Lower leg skin (tissue), 4 donors: ENCODE measurements around the gene NFIA. TPM values are rescaled to one million over a fixed set of nuclear protein-coding genes. Genes with fewer than 3 reads are reported as not detected.

Source experiments
- DNase-seq, 2 donors: peaks; one replicate each; pipeline ENCODE4 v3.0.0-alpha.2; 2019; ENCODE audit warnings: low spot score in 2 of 2
- H3K4me3 ChIP-seq: fragments of 200-600 bp; sonication (generic); 2 replicates; pipeline ENCODE4 v1.5.1; 2017; ENCODE audit warnings: mild to moderate bottlenecking, low read depth; ENCODE audit not compliant: poor library complexity, severe bottlenecking
- CTCF ChIP-seq, 3 donors: fragments of 450-650 bp; IDR thresholded peaks; one replicate each; pipeline ENCODE4 v1.5.1; 2016; ENCODE audit warnings: antibody characterized with exemption in 3 of 3, mild to moderate bottlenecking in 3 of 3, moderate library complexity in 2 of 3
- POLR2A ChIP-seq, 2 donors: fragments of 450-650 bp; IDR thresholded peaks; one replicate each; pipeline ENCODE4 v1.6.1; 2016 to 2017; ENCODE audit warnings: antibody characterized with exemption in 2 of 2, mild to moderate bottlenecking in 1 of 2, moderate library complexity in 1 of 2
- WGBS, 2 donors: methylation state at CpG; one replicate each; pipeline ENCODE4 v1.1.5; 2018; 5-methylcytosine and 5-hydroxymethylcytosine counted together
- intact Hi-C: fragments of 100-400 bp; cut with DNase I; formaldehyde crosslinking; loops from one replicate; pipeline ENCODE4 v1.15.0; 2023; ENCODE audit warnings: low total_unique reads
- total RNA-seq, 4 donors: library from RNA; depleted of rRNA; stranded (reverse); fragments of >200 nt; gene quantifications; one replicate each; pipeline ENCODE4 v1.1.0, GENCODE V29; 2016

NFIA gene
- total RNA-seq, 4 donors from 2014 or later, result 26.0 to 32.5 (median 30.3) TPM

DNA sequence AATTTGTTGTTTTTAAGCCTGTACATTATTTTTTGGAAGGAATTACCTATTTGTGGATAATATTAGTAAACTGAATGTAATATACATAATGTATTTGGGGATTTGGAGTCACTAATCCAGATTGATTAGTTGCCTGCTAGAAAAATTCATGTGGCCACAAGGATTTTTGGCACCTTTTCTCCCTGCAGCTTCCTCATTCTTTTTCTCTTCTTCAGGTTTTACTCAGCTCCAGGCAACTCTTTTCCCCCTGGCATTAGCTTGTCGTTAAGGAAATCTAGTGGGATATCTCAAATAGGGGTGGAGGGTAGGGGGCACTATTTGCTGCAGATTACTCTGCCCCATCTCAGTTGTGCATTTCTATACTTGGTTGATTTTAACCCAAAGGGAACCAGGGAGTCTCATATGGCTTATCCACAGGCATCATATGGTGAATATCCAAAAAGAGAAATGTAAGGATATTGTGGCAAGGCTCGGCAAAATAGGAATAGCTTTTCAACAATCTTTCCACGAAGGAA lies 203.1 kb downstream of the NFIA start:
- 62 to 69% methylated on average over 3 of the region's 3 CpGs for WGBS, 2 donors
- intact Hi-C loops, result no loop called here
- DNase-seq, result no peak
- H3K4me3 ChIP-seq, result no peak overlapping the region
- no peak for TF ChIP-seq POLR2A (IDR thresholded peaks at IDR 0.05)
- TF ChIP-seq CTCF (IDR thresholded peaks at IDR 0.05), result no peak

DNA sequence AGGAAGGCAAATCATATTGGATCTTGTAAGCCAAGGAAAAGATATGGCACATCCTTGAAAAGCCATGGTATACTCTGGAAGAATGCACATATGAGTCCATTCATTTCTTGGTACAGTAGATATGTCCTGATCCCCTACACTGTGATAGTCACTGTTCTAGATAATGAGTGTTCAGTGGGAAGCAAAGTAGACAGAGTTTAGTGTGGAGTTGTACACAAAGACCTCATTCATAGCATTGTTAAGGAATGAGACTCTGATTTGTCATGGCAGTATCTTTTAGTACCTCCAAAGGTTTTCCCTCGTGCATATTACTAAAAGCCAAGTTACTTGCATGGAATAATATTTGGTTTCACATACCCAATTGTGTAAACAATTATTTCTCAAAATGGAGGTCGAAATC lies 204.7 kb downstream of the NFIA start:
- no peak for DNase-seq
- intact Hi-C loops, result no loop called here
- no peak overlapping the region for H3K4me3 ChIP-seq
- no peak for TF ChIP-seq CTCF (IDR thresholded peaks at IDR 0.05)
- 77 to 93% methylated on average over 2 of the region's 2 CpGs for WGBS, 2 donors

DNA sequence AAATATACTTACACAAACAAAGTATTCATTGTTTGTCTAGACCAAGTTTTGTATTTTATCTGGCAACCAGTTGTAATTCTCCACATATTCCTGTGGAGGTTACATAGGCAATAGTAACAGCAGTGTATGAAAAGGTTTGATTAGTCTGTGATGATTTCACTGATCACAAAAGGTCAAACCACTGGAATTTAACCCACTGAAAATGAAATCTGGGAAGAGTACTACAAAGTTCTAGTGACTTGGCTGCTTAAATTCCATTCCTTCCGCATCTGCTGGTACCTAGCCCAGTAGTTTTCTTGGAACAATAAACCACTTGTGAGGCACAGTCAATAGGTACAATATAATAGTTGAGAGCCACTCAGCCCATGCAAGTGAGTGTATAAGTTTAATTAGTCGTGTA lies 205.4 kb downstream of the NFIA start:
- WGBS, 2 donors, result 58 to 59% methylated on average over 2 of the region's 2 CpGs

DNA sequence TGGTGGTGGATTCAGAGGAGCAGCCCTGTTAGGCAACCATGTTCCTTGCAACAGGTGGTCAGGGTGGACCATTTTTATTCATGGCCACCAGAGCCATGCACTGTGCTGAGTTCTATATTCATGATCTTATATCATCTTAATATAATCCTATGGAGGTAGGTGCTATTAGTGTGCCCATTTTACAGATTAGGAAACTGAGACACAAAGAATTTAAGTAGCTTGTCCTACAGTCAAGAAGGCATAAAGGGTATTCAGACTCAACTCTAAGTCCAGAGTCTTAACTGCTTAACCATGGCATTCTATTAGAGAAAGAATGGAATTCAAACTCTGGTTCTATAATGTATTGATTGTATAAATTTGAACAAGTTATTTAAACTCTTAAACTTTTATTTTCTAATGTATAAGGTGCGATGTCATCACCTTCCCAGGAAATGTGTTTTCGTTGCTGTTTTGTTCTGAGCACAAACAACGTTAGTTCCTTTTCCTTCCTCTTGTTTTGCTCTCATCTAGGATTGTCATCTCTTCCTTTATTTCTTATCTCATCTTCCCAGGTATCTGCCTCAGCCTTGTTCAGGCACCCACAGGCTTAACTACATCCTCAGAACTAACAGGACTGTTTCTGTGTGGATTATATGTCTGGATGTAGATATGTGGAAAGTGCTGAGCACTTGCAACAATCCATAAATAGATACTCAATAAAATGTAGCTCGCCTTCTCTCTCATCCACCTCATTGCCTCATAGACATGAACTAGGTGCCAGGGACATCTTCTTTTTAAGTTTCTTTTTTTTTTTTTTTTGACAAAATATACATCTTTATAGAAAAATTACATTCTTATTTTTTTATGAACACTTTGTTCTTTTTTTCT lies 207.1 kb downstream of the NFIA start:
- intact Hi-C loops, result no loop called here
- DNase-seq, result no peak
- H3K4me3 ChIP-seq, result no peak overlapping the region
- no peak for TF ChIP-seq CTCF (IDR thresholded peaks at IDR 0.05)
- TF ChIP-seq POLR2A (IDR thresholded peaks at IDR 0.05), result no peak
- 71 to 76% methylated on average over 4 of the region's 4 CpGs for WGBS, 2 donors

More for the DNA sequence above, 205.4 kb downstream of the NFIA start:
- intact Hi-C loops, result no loop called here
- H3K4me3 ChIP-seq, result no peak overlapping the region
- TF ChIP-seq CTCF (IDR thresholded peaks at IDR 0.05) (no peak), POLR2A (IDR thresholded peaks at IDR 0.05) (no peak)
- no peak for DNase-seq

DNA sequence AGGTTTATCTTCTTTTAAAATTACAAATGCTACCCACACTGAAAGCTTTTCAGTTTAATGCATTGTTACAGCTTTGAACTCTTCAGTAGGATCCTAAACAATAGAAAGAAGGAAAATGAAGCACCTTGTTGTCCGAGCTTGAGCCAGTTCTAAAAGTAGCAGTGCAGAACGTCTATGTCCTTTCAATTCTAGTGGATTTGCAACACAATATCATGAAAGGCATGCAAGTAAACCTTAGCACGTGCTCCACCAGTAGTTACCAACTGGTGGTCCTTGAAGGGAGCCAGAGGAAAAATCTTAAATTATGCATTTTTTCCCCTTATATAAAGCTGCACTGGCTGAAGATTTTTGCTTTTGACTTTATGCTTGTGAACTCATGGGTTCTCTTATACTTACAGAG lies 208.2 kb downstream of the NFIA start:
- WGBS, 2 donors, result 75 to 80% methylated on average over 3 of the region's 3 CpGs
- H3K4me3 ChIP-seq, result no peak overlapping the region
- TF ChIP-seq CTCF (IDR thresholded peaks at IDR 0.05), result no peak
- no peak for TF ChIP-seq POLR2A (IDR thresholded peaks at IDR 0.05)
- no peak for DNase-seq
- intact Hi-C loops, result no loop called here
